GM18909 (cell line): Measurements from ENCODE around the gene CABLES2.
A peak's percentile ranks its signal among the peaks of the same experiment; 100 is the strongest.

Source experiments
- ATAC-seq: cut with Tn5 transposase; IDR thresholded peaks from one replicate; pipeline ENCODE4 v1.9.1; 2021; ENCODE audit warnings: mild to moderate bottlenecking; ENCODE audit not compliant: unreplicated experiment, poor library complexity

The CABLES2 gene

DNA sequence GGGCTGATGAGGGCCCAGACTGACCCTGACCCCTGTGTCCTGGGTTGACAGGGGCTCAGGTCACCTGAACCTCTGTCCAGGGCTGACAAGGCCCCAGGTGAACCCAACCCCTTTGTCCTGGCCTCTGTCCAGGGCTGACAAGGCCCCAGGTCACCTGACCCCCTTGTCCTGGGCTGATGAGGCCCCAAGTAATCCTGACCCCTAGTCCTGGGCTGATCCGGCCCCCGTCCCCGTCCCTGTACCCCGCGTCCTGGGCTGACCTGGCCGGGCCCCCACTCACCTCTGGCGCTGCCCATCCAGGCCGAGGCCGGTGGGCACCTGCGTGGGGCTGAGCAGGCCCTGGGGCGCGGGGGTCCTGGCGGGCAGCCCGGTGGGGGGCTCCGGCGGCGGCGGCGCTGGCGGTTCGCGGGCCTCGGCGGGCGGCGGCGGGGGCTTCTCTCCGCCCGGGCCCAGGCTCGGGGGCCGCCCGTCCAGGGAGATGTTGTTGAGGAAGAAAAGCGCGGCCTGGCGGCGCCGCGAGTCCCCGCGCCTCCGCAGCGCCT, 379 bp downstream of the CABLES2 start:
- peak; percentile 7 for ATAC-seq

DNA sequence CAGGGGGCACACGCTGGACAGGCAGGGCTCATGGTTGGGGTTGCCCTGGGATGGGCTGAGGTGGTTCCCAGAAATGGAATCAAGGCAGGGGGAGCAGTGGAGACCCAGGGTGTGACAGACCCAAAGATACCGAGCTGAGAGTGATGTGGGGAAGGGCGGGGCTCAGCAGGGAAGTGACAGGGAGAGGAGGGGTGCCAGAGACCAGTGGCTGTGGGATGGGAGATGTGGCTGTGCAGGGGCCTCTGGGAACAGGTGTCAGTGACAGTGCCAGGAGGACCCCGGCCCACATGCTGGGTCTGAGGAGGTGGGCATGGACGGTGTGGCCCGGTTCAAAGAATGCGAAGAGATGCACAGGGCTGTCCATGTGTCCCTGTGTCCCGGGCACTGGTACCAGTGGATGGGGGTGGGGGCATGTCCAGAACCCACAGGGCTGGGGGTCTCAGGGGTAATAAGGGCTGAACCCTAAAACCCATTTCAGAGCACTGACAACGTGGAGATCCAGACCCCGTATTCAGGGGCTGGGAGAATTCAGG, 1.0 kb downstream of the CABLES2 start:
- no peak for ATAC-seq

DNA sequence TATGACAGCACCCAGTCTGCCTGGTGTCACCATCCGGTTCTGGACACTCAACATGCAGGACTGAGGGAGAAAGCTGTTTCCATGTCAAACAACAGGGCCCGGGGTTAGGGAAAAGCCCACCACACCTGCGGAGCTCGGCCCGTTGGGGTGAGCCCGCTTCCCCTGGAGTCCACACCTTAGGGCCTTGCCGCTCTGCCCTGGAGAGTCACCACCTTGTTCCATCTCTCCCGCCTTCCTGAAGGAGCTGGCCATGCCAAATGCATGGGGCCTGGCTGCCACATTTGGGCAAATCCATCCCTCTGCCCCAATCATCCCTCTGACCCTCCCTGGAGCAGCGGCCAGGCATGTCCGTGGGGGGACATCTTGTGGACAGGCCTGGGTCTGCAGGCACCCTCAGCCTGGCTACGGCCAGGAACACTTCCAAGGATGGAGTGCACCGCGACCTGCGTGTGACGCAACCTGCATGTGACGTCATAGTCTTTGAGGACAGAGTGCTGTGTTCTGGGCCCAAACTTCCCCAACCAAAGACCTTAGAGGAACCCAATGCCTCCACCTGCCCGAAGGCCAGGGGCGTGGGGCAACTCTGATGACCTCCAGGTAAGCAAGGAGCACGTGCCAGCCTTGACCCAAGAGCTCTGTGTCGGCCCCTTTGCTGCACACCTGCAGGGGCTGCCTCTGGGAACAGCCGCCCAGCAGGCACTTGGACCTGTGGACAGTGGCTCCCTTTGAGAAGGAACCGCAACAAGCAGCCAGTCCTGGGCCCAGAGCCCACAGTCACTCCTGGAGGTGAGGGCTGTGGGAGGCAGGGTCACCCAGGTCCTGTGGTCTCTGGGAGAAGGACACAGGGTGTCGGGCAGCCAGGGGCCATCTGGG, 1.7 kb downstream of the CABLES2 start:
- no peak for ATAC-seq

DNA sequence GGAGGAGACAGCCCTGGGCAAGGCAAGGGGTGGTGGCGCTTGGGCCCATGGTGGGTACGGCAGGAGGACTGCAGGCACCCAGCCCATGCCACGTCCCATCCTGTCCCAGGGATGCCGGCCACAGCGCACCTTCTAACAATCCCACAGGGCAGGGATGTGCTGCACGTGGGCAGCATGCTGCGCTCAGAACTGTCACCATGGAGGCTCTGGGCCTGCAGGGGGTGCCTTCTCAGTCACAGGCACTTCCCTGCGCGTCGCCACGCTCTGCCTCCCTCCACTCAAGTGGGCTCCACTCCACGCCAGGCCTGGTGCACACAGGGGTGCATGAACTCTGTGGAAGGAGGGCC, 2.4 kb downstream of the CABLES2 start:
- ATAC-seq, result no peak

DNA sequence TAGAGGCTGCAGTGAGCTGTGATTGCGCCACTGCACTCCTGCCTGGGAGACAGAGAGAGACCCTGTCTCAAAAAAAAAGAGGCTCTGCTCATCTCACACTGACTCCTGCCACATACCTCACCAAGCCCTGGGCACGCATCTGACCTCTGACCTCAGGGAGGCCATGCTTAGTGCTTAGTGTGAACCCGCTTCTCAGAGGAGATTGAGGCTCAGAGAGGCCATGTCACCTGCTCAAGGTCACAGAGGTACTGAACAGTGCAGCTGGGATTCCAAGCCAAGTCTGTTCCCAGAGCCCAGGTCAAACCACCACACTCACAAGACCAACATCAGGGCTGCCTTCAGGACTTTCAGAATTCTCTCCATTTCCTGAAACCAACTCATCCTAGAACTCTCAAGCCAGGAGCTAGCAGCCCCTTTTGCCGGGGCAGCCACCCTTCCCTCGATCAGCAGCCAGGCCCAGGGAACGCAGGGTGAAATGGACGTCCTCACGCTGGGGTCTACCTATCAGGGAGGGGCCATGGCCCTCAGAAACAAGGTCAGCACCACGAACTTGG, 2.9 kb downstream of the CABLES2 start:
- no peak for ATAC-seq

DNA sequence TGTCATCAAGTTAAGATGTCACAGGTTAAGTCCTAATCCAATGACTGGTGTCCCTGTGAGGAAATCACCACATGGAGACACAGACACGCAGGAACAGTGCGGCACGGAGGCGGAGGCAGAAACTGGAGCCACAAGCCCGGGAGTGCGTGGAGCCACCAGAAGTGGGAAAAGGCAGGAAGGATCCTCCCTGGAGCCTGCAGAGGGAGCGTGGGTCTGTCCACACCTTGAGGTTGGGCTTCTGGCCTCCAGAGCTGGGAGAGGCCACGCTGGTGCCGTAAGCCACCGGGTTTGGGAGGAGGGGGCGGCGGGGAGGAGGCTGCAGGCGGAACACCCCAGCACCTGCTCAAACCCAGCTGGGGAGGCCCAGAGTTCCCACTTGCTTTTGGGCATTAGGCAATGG, 3.8 kb downstream of the CABLES2 start:
- no peak for ATAC-seq

DNA sequence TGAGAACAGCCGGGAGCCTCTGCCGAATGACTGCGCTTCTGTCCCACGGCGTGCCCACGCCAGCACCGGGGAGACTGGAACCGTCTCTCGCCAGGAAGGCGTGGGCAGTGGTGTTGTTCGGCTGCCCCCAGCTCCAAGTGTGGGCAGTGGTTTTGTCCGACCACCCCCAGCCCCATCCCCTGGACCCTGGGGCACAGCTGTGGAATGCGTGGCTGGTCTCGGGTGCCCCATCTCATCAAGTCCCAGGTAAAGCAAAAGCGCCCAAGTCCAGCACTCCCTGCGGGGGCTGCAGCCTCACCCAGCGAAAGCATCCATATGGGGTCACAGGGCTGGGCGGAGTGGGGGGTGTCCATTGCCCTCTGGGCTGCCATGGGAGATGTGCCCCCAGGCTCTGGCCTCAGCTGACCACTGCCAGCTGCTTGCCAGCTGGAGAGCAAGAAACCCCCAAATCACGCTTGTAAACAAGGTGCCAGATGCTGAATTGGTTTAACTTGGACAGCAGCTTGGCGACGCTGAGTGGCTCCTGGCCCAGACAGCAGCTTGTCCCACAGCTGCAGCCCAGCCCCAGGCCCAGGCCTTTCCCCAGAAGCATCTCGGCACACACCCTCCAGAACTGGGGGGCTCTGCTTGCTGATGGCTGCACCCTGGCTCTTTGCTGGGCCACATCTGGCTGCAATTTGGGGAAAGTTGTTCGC, 4.5 kb downstream of the CABLES2 start:
- no peak for ATAC-seq

DNA sequence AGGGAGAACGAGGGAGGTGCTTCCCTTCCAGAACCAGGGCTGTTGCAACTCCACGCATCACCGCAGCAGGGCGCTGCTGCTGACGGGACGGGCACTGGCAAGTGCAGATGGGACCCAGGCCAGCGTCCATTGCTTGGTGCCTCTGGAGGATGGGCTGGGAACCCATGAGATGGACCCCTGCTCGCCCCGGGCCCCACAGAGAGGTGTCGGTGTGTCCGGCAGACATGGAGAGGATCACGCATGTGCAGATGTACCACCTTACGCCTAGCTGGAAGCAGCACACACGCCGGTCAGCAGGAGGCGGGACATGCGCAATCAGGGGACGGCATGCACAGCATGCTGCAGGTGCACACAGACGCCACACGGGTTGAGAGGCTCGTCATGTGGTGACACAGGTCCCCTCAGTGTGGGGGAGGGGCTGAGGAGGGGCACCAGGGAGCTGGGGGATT, 5.7 kb downstream of the CABLES2 start:
- ATAC-seq, result no peak

DNA sequence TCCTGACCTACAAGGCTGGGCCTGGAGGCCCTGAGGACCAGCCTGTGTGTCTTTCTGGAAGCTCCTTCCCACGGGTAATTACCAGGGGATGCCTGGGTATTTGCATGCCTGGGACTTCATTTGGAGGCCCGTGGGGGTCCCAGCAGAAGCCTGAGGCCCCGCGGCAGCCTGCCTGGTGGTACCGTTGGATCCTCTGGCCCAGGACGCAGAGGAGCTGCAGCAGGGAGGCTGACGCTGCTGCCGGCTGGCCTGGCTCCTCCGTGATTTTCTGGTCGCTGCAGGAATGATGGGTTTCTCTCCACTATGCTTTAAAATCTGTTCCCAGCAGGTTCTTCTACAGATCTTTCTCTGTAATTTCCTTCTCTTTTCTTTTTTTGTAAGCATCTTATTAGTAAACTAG, 6.5 kb downstream of the CABLES2 start:
- no peak for ATAC-seq

DNA sequence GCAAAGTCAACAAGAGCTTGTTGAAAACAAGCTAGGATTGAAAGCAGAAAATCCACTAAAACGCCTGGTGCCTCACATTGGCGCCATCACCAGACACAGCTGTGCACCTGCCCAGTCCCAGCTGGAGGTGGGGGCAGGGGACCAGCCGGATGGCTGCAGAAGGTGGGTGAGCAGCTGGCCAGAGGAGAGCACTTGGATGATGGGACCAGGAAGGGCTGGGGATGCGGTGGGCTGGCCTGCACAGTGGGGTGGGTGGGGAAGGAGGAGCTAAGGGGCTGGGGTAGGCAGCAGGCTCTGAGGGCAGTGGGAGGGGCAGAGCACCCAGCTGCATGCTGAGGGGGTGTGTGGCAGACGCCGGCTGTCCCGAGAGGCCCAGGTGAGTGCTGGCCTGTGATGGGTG, 7.1 kb downstream of the CABLES2 start:
- no peak for ATAC-seq

DNA sequence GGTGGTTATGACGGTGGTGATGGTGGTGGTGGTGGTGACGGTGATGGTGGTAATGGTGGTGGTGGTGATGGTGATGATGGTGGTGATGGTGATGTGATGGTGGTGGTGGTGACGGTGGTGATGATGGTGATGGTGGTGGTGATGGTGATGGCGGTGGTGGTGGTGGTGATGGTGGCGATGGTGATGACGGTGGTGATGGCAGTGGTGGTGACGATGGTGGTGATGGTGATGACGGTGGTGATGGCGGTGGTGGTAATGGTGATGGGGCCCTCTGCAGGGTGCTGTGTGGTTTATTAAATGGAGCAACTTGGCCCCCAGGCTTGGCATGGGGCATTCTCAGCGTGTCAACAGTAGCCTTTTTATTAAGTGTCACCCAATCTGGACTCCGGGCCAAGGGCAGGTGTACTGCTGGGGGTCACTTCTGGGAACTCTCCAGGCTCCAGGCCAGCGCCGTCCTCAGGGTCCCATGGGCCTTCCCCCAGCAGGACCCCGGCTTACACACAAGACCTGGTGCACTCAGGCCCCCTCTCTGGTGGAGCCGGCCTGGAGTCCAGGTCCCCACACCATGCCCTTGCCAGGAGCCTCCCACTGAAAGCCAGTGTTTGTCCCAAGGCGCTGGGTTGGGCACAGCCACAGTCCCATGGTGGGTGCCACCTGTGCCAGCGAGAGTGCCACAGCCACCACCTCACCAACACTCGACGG, 8.8 kb downstream of the CABLES2 start:
- ATAC-seq, result no peak

DNA sequence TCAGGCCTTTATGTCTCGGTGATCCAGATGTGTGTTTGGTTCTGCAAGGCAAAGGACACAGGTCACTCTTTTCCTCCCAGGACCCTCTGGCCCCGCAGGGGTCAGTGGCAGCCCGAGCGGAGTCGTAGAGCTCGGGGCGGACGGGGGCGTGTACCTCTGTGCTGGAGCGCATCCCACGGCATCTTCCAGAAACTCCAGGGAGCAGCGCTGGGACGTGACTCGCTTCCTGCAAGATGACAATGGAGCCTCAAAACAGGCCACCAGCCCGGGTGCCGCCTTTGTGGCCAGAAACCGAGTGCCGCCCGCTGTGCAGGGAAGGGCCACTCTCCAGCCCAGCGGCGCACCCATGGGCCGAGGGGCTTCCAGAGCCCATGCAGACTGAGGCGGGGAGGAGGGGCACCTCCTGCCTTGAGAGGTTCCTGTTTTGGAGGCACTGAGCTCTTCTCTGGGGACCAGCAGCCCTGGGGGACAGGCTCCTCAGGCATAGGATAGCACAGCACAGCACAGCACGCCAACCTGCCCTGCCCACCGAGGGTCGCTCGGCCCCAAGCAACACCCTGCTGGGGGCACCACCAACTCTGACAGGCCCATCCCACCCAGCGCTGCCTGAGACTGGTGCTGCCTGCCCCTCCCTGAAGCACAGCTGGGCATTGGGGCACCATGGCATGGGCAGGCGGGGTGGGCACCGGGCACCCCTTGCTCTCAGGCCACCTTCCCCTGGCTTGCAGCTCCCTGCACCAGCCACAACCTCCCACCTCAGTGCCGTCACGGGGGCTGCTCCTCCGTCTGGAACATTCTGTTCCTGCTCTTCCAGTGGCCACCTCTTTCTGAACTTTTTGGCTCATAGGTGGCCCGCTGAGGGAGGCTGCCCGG, 10.5 kb downstream of the CABLES2 start:
- no peak for ATAC-seq

DNA sequence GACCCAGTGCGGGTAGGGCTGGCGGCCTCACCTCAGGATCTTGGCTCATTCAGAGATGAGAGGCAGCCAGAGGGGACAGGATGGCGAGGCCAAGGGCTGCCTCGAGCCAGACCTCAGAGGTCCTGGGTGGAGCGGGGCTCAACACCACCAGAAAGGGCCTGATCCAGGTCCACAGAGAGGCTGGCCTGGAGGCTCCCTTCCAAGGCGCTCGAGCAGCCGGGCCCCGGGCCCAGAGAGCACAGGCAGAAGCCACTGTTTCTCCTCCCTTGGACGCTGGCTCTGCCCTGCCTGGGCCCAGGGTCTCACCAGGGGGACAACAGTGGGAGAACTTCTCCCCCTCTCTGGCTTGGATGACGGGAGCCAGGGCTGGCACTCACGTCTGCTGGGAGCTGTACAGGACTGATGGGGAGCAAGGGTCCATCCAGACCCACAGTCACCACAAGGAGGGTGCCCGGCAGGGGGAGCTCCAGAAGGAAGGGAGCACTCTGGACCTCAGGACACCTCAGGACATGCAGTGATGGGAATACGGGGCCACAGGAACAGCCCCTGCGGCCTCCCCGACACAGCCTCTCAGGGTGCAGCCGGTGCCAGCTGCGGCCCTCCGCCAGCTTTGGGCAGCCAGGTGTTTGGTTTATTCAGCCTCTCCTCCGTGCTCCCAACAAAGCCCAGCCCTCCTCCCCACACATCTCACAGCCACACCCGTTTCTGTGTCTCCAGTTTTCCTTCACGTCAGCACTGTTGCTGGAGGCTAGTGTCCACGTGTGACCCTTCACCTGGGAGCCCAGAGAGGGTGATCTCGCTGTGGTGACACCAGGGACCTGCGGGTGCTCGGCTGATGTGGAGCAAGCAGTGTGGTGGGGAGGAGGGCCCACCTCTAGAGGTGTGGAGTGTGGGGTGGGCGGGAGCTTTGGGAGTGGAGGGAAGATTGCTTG, 11.5 kb downstream of the CABLES2 start:
- ATAC-seq, result no peak

DNA sequence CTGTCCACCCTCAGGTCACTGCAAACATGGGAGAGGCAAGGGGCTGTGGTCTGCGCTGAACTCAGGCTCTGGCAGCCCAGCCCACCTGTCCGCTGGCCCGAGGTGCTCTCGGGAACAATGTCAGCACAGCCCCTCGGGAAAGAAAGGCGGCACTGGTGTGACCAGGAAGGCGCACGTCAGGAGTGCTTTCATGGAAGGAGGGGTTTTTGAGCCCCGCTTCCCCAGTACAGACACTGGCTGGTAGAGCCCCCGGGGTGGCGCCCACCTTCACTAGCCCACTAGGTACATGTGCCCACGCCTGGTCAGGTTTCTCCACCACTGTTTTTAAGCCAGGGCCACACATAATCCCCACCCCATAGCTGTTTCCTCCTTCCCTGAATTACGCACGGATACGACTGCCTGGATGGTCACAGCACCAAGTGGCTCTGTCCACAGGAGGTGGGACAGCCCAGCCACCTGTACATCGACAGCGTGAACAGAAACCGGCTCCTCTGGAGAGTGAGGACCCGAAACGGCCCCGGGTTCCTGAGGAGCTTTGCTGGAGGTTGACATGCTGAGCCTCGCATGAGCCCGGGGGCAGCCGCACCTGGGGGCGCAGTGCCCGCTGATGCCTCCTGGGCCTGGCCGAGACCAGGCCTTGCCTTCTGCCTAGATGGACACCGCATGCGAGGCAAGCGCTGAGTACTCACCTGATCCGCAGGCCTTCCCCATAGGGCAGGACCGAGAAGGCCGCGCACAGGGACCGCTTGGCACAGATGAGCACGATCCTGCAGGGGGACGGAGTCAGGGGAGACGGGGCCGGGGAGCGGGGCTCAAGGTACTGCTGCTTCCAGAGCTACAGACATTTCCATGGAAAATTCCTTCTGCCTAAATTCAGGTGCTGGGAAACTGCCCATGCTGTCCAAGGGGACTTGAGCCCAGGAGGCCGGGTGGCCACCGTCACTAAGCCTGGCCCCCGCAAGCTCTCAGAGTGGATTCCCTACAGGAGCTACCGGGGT, 12.5 kb downstream of the CABLES2 start:
- ATAC-seq, result no peak

DNA sequence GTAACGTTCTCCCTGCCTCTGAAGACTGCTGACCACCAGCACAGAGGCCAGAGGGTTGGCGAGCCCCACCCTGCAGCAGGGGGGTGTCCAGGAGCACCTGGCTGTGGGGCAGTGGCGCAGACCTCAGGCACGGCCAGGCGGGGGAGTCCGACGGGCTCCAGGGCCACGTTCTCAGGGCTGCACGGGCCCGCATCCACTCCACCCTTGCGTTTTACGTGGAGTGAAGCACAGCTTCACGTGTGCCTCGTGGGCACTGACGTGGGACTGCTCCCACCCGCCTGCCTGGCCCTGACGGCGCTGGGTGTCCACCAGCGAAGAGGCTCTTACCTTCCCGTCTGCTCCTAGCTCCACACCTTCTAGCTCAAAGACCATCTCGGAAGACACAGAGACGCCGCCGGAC, 13.3 kb downstream of the CABLES2 start:
- no peak for ATAC-seq

DNA sequence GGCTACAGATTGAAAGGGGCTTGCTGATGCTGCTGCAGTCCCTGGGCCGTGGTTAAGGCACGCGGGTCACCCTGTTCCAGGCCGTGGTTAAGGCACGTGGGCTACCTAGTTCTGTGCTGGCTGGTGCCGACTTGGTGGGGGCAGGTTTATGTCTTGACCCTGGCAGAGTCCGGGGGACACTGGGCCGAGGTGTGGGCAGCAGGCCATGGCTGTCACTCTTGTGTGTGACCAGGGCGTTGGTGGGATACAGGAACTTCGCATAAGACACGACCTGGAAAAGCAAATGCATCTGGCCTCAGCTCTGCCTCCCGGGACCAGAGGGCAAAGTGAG, 13.8 kb downstream of the CABLES2 start:
- ATAC-seq, result no peak

DNA sequence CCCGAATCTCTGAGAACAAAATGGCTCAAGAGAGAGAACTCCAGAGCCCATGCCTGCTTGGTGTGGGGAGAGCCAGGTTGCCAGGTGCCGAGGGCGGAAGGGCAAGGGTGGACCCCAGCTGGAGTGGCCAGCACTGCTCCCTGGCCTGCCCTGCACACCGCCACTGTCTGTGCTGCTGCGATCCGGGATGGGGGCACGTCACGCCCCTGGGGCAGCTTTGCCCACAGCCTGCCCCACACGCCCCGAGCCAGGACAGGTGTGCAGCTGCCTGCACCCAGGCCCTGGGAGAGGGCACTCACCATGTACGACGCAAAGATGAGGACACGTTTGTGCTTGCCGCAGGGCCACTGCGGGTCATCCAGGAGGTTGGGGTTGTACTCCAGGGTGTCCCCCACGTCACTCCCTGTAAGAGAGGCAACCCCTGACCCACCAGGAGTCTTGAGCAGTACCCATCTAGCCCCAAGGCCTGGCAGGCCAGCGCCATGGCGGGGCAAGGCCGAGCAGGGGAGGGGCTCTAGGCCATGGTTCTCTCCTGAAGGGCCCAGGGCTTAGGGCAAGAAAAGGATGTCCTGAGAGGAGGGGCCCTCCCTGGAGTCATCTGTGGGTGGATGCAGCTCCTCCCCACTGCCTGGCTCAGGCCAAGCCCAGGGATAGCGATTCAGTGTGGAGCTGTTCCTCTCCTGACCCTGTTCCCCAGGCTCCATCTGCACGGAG, 14.3 kb downstream of the CABLES2 start:
- ATAC-seq, result no peak
